GM23338 (cell line): ENCODE measurements around the gene GSG1L. TPM values are rescaled to one million over a fixed set of nuclear protein-coding genes. Genes with fewer than 3 reads are reported as not detected.

Experiments
- ATAC-seq: fragments of 200-7000 bp; cut with Tn5 transposase; 3 replicates; pipeline ENCODE4 v1.9.1; 2020
- DNase-seq: peaks from one replicate; pipeline ENCODE4 v3.0.0-alpha.2; 2015; ENCODE audit warnings: low spot score
- H2AFZ ChIP-seq: fragments of 200-600 bp; sonication (generic); 2 replicates; pipeline ENCODE4 v1.8.0; 2016; ENCODE audit warnings: antibody characterized with exemption, mild to moderate bottlenecking, moderate library complexity
- H3F3A ChIP-seq: fragments of 200-600 bp; sonication (generic); replicated peaks from 2 replicates; pipeline ENCODE4 v1.8.0; 2017; ENCODE audit warnings: antibody characterized with exemption, mixed run types, low read depth
- H3K27ac ChIP-seq: fragments of 200-600 bp; sonication (generic); 2 replicates; pipeline ENCODE4 v1.6.1; 2016; ENCODE audit warnings: low read depth
- H3K27me3 ChIP-seq: fragments of 200-600 bp; sonication (generic); 2 replicates; pipeline ENCODE4 v1.8.0; 2016; ENCODE audit warnings: mild to moderate bottlenecking, mixed run types, moderate library complexity; ENCODE audit not compliant: insufficient read depth
- H3K36me3 ChIP-seq: fragments of 200-600 bp; sonication (generic); 2 replicates; pipeline ENCODE4 v1.8.0; 2016; ENCODE audit warnings: mild to moderate bottlenecking; ENCODE audit not compliant: insufficient read depth
- H3K4me1 ChIP-seq: fragments of 200-600 bp; sonication (generic); 2 replicates; pipeline ENCODE4 v1.8.0; 2016; ENCODE audit warnings: mild to moderate bottlenecking, moderate library complexity; ENCODE audit not compliant: insufficient read depth
- H3K4me2 ChIP-seq: fragments of 200-600 bp; sonication (generic); 2 replicates; pipeline ENCODE4 v1.7.1; 2017; ENCODE audit warnings: mixed run types
- H3K4me3 ChIP-seq: fragments of 200-600 bp; sonication (generic); 2 replicates; pipeline ENCODE4 v1.6.1; 2016; ENCODE audit warnings: mixed run types
- H3K79me2 ChIP-seq: fragments of 200-600 bp; sonication (generic); replicated peaks from 2 replicates; pipeline ENCODE4 v1.8.0; 2017; ENCODE audit warnings: mild to moderate bottlenecking; ENCODE audit not compliant: insufficient read depth
- H3K9me2 ChIP-seq: fragments of 200-600 bp; sonication (generic); 2 replicates; pipeline ENCODE4 v1.8.0; 2017; ENCODE audit not compliant: insufficient read depth
- H4K20me1 ChIP-seq: fragments of 200-600 bp; sonication (generic); replicated peaks from 2 replicates; pipeline ENCODE4 v1.8.0; 2017; ENCODE audit warnings: mild to moderate bottlenecking; ENCODE audit not compliant: insufficient read depth
- H3K27ac Mint-ChIP-seq: 2 replicates; pipeline ENCODE4 v1.8.0; 2020; ENCODE audit warnings: inconsistent platforms, mild to moderate bottlenecking, moderate library complexity, mixed read lengths
- H3K27me3 Mint-ChIP-seq: 3 replicates; pipeline ENCODE4 v1.8.0; 2022; ENCODE audit warnings: low read depth, mild to moderate bottlenecking, moderate library complexity, mixed read lengths, inconsistent platforms; ENCODE audit not compliant: insufficient read depth, poor library complexity
- H3K36me3 Mint-ChIP-seq: 3 replicates; pipeline ENCODE4 v1.8.0; 2021; ENCODE audit warnings: low read depth, mild to moderate bottlenecking, inconsistent platforms, moderate library complexity, mixed read lengths
- H3K4me1 Mint-ChIP-seq: 3 replicates; pipeline ENCODE4 v1.8.0; 2020; ENCODE audit warnings: mild to moderate bottlenecking, inconsistent platforms, mixed read lengths
- H3K4me3 Mint-ChIP-seq: 3 replicates; pipeline ENCODE4 v1.8.0; 2021; ENCODE audit warnings: moderate library complexity, mild to moderate bottlenecking, inconsistent platforms, mixed read lengths
- H3K9me3 Mint-ChIP-seq: 3 replicates; pipeline ENCODE4 v1.8.0; 2020; ENCODE audit warnings: moderate library complexity, mild to moderate bottlenecking, inconsistent platforms, mixed read lengths
- CREB1 ChIP-seq: fragments of 250-450 bp; sonication (Bioruptor Pico); IDR thresholded peaks from 2 replicates; pipeline ENCODE4 v1.5.0; 2020; ENCODE audit warnings: low read depth, mild to moderate bottlenecking, moderate library complexity
- ETS1 ChIP-seq: IDR thresholded peaks from 2 replicates; pipeline ENCODE4 v1.6.1; 2016; ENCODE audit warnings: antibody characterized with exemption
- EZH2 ChIP-seq: fragments of 200-600 bp; sonication (generic); IDR thresholded peaks from one replicate; pipeline ENCODE4 v1.8.0; 2017; ENCODE audit warnings: antibody characterized with exemption, mild to moderate bottlenecking, low read depth; ENCODE audit not compliant: unreplicated experiment
- JUNB ChIP-seq: IDR thresholded peaks from one replicate; pipeline ENCODE4 v1.6.1; 2016; ENCODE audit warnings: antibody characterized with exemption; ENCODE audit not compliant: unreplicated experiment
- NANOG ChIP-seq: IDR thresholded peaks from 2 replicates; pipeline ENCODE4 v1.6.1; 2016; ENCODE audit warnings: antibody characterized with exemption, borderline replicate concordance
- STAT1 ChIP-seq: IDR thresholded peaks from one replicate; pipeline ENCODE4 v1.6.1; 2016; ENCODE audit warnings: antibody characterized with exemption; ENCODE audit not compliant: unreplicated experiment
- ZNF331 ChIP-seq: fragments of 250-450 bp; sonication (Bioruptor Pico); IDR thresholded peaks from 2 replicates; pipeline ENCODE4 v1.5.0; 2020; ENCODE audit warnings: low read depth, mild to moderate bottlenecking, moderate library complexity
- polyA plus RNA-seq: library from polyadenylated mRNA; unstranded; fragments of >200 nt; fragmentation: Nextera tagmentation; extraction: Ambion mirVana; gene quantifications from 2 replicates; pipeline ENCODE4 v1.2.1, GENCODE V29; 2016
- total RNA-seq: library from RNA; depleted of rRNA; stranded (reverse); fragments of >200 nt; shearing (Covaris generic); gene quantifications from 2 replicates; pipeline ENCODE4 v1.2.3, GENCODE V29; 2014
- TF ChIP-seq, protein P1 (sequence below): IDR thresholded peaks from one replicate; pipeline ENCODE4 v1.6.1; 2018; ENCODE audit warnings: antibody characterized with exemption; ENCODE audit not compliant: unreplicated experiment
- TF ChIP-seq, protein P2 (sequence below), 2 experiments: fragments of 200-600 bp in 1 of 2; sonication (generic) in 1 of 2; conservative IDR thresholded peaks; 2 replicates each; pipeline versions ENCODE4 v1.5.1 to v1.6.1; 2016 to 2017; ENCODE audit warnings: antibody characterized with exemption in 2 of 2, low read depth in 2 of 2, mild to moderate bottlenecking in 2 of 2, moderate library complexity in 1 of 2

The GSG1L gene
- total and polyA plus RNA-seq, 2 experiments from 2014 or later, result 0.36 to 0.63 TPM

- peaks cover 11% of the 10 kb centered on the region for H3K27me3 Mint-ChIP-seq
- Histone ChIP-seq H3K27me3 (no peaks in the 10 kb centered on the region), H2AFZ (no peak overlapping the region), H3K36me3 (no peaks in the 10 kb centered on the region), H4K20me1 (no peaks in the 10 kb centered on the region; the same call in 1 of the 2 replicates), H3K4me2 (no peak overlapping the region), H3K4me3 (no peak overlapping the region), H3K9me2 (no peaks in the 10 kb centered on the region), H3K27ac (no peak overlapping the region), H3K4me1 (no peaks in the 10 kb centered on the region), H3F3A (no peaks in the 10 kb centered on the region), H3K79me2 (no peaks in the 10 kb centered on the region)
- TF ChIP-seq CREB1 (CRISPR knock-in tag), result no peak
- H3K4me3 Mint-ChIP-seq, result no peak overlapping the region
- H3K27ac Mint-ChIP-seq, result no peak overlapping the region; the same call in 1 of the 2 replicates
- no peaks in the 10 kb centered on the region for H3K36me3 Mint-ChIP-seq
- H3K4me1 Mint-ChIP-seq, result no peaks in the 10 kb centered on the region
- no peaks in the 10 kb centered on the region; the same call in 2 of the 3 replicates for H3K9me3 Mint-ChIP-seq
- DNase-seq (no peak), ATAC-seq (no peak)
Observed at GRCh38 chr16:28081391-28081968, 18.0 kb upstream of the GSG1L start.

DNA sequence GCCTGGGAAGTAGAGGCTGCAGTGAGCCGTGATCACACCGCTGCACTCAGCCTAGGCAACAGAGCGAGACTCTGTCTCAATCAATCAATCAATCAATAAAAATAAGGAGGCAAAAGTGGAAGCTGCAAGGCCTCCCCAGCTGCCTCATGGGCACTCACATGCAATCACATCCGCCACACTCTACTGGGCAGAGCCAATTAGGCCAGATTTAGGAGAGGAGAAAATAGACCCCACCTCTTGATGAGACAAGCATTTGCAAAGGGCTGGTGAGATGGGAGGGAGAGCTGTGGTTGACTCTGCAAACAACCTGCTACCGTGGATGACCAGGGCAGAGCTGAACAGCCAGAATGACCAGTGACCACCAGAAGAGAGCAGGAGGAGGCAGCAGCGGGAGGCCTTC, 14.7 kb upstream of the GSG1L start:
- Histone ChIP-seq H3K36me3 (no peaks in the 10 kb centered on the region), H3K27me3 (no peaks in the 10 kb centered on the region), H3K4me3 (no peak overlapping the region), H3K4me2 (no peak overlapping the region), H3K27ac (no peak overlapping the region), H3F3A (no peaks in the 10 kb centered on the region), H2AFZ (no peak overlapping the region), H3K9me2 (no peaks in the 10 kb centered on the region), H3K79me2 (no peaks in the 10 kb centered on the region), H3K4me1 (no peaks in the 10 kb centered on the region), H4K20me1 (no peaks in the 10 kb centered on the region)
- H3K27ac Mint-ChIP-seq, result no peak overlapping the region
- no peaks in the 10 kb centered on the region; the same call in 2 of the 3 replicates for H3K36me3 Mint-ChIP-seq
- ATAC-seq, result no peak
- H3K9me3 Mint-ChIP-seq, result no peaks in the 10 kb centered on the region
- peaks cover 21% of the 10 kb centered on the region for H3K27me3 Mint-ChIP-seq
- no peaks in the 10 kb centered on the region for H3K4me1 Mint-ChIP-seq
- no peak for DNase-seq
- no peak overlapping the region for H3K4me3 Mint-ChIP-seq
- TF ChIP-seq ETS1 (no peak), STAT1 (no peak), JUNB (no peak), EZH2 (no peak), ZNF331 (no peak), CREB1 (CRISPR knock-in tag) (no peak), NANOG (no peak)
- TF ChIP-seq, protein P1, sequence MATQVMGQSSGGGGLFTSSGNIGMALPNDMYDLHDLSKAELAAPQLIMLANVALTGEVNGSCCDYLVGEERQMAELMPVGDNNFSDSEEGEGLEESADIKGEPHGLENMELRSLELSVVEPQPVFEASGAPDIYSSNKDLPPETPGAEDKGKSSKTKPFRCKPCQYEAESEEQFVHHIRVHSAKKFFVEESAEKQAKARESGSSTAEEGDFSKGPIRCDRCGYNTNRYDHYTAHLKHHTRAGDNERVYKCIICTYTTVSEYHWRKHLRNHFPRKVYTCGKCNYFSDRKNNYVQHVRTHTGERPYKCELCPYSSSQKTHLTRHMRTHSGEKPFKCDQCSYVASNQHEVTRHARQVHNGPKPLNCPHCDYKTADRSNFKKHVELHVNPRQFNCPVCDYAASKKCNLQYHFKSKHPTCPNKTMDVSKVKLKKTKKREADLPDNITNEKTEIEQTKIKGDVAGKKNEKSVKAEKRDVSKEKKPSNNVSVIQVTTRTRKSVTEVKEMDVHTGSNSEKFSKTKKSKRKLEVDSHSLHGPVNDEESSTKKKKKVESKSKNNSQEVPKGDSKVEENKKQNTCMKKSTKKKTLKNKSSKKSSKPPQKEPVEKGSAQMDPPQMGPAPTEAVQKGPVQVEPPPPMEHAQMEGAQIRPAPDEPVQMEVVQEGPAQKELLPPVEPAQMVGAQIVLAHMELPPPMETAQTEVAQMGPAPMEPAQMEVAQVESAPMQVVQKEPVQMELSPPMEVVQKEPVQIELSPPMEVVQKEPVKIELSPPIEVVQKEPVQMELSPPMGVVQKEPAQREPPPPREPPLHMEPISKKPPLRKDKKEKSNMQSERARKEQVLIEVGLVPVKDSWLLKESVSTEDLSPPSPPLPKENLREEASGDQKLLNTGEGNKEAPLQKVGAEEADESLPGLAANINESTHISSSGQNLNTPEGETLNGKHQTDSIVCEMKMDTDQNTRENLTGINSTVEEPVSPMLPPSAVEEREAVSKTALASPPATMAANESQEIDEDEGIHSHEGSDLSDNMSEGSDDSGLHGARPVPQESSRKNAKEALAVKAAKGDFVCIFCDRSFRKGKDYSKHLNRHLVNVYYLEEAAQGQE, result no peak
- TF ChIP-seq, protein P2, sequence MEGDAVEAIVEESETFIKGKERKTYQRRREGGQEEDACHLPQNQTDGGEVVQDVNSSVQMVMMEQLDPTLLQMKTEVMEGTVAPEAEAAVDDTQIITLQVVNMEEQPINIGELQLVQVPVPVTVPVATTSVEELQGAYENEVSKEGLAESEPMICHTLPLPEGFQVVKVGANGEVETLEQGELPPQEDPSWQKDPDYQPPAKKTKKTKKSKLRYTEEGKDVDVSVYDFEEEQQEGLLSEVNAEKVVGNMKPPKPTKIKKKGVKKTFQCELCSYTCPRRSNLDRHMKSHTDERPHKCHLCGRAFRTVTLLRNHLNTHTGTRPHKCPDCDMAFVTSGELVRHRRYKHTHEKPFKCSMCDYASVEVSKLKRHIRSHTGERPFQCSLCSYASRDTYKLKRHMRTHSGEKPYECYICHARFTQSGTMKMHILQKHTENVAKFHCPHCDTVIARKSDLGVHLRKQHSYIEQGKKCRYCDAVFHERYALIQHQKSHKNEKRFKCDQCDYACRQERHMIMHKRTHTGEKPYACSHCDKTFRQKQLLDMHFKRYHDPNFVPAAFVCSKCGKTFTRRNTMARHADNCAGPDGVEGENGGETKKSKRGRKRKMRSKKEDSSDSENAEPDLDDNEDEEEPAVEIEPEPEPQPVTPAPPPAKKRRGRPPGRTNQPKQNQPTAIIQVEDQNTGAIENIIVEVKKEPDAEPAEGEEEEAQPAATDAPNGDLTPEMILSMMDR (conservative IDR thresholded peaks at IDR 0.05; ENCODE audit: low read depth in 2 of 2), result no peak
